ENCODE measurements around the gene ZNF598. TPM values are rescaled to one million over a fixed set of nuclear protein-coding genes. Genes with fewer than 3 reads are reported as not detected.

Gene ZNF598
- total RNA-seq, 1 experiment from 2014 or later = 72.4 TPM

- CTCF ChIA-PET = no interaction called here
- Mint-ChIP-seq H3K4me3 (ENCODE audit: low read depth, unreplicated experiment) (peak overlapping the region; percentile 8), H3K27ac (ENCODE audit: unreplicated experiment) (no peak overlapping the region), H3K9me3 (ENCODE audit: low read depth, unreplicated experiment) (no peaks in the 10 kb centered on the region), H3K27me3 (ENCODE audit: unreplicated experiment) (no peaks in the 10 kb centered on the region), H3K36me3 (ENCODE audit: insufficient read depth, unreplicated experiment) (peaks cover 67% of the 10 kb centered on the region), H3K4me1 (ENCODE audit: low read depth, unreplicated experiment) (peaks cover 15% of the 10 kb centered on the region)
- no peak for DNase-seq
- TF ChIP-seq, protein P1, sequence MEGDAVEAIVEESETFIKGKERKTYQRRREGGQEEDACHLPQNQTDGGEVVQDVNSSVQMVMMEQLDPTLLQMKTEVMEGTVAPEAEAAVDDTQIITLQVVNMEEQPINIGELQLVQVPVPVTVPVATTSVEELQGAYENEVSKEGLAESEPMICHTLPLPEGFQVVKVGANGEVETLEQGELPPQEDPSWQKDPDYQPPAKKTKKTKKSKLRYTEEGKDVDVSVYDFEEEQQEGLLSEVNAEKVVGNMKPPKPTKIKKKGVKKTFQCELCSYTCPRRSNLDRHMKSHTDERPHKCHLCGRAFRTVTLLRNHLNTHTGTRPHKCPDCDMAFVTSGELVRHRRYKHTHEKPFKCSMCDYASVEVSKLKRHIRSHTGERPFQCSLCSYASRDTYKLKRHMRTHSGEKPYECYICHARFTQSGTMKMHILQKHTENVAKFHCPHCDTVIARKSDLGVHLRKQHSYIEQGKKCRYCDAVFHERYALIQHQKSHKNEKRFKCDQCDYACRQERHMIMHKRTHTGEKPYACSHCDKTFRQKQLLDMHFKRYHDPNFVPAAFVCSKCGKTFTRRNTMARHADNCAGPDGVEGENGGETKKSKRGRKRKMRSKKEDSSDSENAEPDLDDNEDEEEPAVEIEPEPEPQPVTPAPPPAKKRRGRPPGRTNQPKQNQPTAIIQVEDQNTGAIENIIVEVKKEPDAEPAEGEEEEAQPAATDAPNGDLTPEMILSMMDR (IDR thresholded peaks at IDR 0.05; ENCODE audit: unreplicated experiment) = no peak
- intact Hi-C loops (cut with micrococcal nuclease; ENCODE audit: unreplicated experiment) = no loop called here
- TSS peak; percentile 8 for BruUV-seq (replicated peaks)
These were observed 35.2 kb downstream of the ZNF598 start for GRCh38 chr16:1974157-1975070.

DNA sequence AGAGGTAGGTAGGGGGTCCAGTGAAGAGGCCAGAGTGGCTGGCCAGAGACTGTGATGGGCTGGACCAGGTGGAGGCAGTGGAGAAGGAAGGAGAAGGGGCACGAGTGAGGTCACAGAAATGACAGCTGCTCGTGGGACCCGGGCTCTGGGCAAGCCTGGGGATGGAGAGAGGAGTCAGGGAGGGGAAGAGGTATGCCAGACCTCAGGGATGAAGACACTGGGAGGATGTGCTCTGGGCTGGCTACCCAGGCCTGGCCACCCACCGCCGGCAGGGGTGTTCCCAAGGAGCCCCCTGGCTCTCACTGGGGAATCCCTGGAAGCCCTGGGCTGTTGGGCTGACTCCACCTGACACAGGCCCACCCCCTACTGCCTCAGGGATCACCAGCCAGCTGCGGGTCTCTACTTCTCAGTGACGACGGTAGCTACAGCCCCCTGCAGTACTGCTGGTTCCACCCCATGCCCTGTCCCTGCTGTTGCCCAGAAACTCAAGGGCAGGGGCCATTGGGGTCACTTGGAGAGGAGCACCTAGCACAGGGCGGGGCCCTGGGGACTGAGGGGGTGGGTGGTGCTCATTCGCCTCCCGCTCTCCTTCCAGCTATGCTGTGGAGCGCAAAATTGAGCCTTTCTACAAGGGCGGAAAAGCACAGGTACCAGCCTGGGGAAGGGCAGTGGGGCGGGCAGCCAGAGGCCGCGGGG is 36.0 kb downstream of the ZNF598 start:
- no TSS peak for BruUV-seq (replicated peaks)
- Mint-ChIP-seq H3K27me3 (ENCODE audit: unreplicated experiment) (no peaks in the 10 kb centered on the region), H3K36me3 (ENCODE audit: insufficient read depth, unreplicated experiment) (peaks cover 62% of the 10 kb centered on the region), H3K4me3 (ENCODE audit: low read depth, unreplicated experiment) (peak overlapping the region; percentile 99), H3K4me1 (ENCODE audit: low read depth, unreplicated experiment) (peaks cover 15% of the 10 kb centered on the region), H3K27ac (ENCODE audit: unreplicated experiment) (peak overlapping the region; percentile 70), H3K9me3 (ENCODE audit: low read depth, unreplicated experiment) (no peaks in the 10 kb centered on the region)
- CTCF ChIA-PET = no interaction called here
- TF ChIP-seq, protein P1 (IDR thresholded peaks at IDR 0.05; ENCODE audit: unreplicated experiment) = no peak
- intact Hi-C loops (cut with micrococcal nuclease; ENCODE audit: unreplicated experiment) = no loop called here
- DNase-seq = no peak

DNA sequence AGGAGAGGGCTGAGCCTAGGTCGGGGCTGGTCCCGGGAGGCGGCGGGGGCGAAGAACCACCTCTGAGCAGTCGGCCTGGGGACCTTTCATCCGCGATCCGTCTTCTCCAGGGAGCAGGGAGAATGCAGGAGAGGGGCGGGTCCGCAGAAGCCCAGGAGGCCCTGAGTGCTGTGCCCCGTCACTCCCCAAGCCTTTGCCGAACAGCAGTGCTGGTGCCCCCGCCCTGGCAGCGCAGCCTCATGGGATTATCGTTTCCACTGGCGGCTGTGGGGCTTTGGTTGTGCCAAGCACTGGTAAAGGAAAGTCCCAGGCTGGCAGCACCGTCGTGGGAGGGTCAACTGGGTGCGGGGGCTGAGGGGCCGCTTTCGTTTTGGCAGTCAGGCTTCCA is 37.1 kb downstream of the ZNF598 start:
- Mint-ChIP-seq H3K4me1 (ENCODE audit: low read depth, unreplicated experiment) (peaks cover 15% of the 10 kb centered on the region), H3K27ac (ENCODE audit: unreplicated experiment) (peak overlapping the region; percentile 70), H3K9me3 (ENCODE audit: low read depth, unreplicated experiment) (no peaks in the 10 kb centered on the region), H3K27me3 (ENCODE audit: unreplicated experiment) (no peaks in the 10 kb centered on the region), H3K36me3 (ENCODE audit: insufficient read depth, unreplicated experiment) (peaks cover 52% of the 10 kb centered on the region), H3K4me3 (ENCODE audit: low read depth, unreplicated experiment) (peak overlapping the region; percentile 99)
- intact Hi-C loops (cut with micrococcal nuclease; ENCODE audit: unreplicated experiment) = no loop called here
- BruUV-seq (replicated peaks) = no TSS peak
- DNase-seq = no peak
- CTCF ChIA-PET = interaction anchor here (1.3 kb wide), 1 partner anchor 11 kb away, joined by 4 read pairs; the partner anchor contains the start of gene GFER
- TF ChIP-seq, protein P1 (IDR thresholded peaks at IDR 0.05; ENCODE audit: unreplicated experiment) = no peak

DNA sequence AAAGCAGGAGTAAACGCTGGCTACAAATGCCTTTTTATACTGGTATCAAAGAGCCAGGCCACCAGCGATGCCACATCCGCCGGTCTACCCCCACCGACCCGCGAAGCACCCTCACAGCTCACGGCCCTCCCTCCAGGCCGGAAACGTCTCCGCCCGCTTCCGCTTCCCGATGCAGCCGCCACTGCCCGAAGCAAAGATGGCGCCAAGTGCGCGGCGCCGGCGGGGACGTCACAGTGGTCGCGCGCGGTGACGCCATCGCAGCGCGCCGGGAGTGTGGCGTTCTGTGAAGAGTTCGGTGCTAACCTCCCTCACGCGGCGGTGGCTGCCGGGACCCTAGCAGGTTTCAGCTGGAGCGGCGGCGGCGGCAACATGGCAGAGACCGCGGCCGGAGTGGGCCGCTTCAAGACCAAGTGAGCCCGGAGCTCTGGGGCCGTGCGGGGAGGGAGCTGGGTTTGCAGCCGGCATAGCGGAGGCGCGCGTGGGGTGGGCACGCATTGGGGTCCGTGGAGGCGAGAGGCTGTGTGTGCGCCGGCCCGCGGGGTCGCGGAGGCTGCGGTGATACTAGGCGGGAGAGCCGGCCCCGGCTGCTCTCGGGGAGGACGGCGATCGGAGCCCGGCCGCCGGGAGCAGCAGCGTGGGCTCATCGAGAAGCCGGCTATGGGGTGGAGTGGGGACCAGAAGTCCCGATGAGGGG is 37.7 kb downstream of the ZNF598 start, which contains the start of gene TBL3:
TBL3 (plus strand) TSS at position 258 of the 694 bp plus-strand sequence; CDS start at position 370, 112 bp downstream.
- DNase-seq = peak; percentile 97
- Mint-ChIP-seq H3K4me1 (ENCODE audit: low read depth, unreplicated experiment) (peaks cover 15% of the 10 kb centered on the region), H3K9me3 (ENCODE audit: low read depth, unreplicated experiment) (no peaks in the 10 kb centered on the region), H3K27ac (ENCODE audit: unreplicated experiment) (peak within 1 kb of the TSS; percentile 70), H3K4me3 (ENCODE audit: low read depth, unreplicated experiment) (peak within 1 kb of the TSS; percentile 99), H3K36me3 (ENCODE audit: insufficient read depth, unreplicated experiment) (peaks cover 48% of the 10 kb centered on the region), H3K27me3 (ENCODE audit: unreplicated experiment) (no peaks in the 10 kb centered on the region)
- CTCF ChIA-PET = interaction anchor here (0.8 to 1.3 kb wide), 2 partner anchors 12 to 32 kb away, joined by 4 read pairs; partner anchors contain the start of gene GFER
- intact Hi-C loops (cut with micrococcal nuclease; ENCODE audit: unreplicated experiment) = no loop called here
- BruUV-seq (replicated peaks) = no TSS peak
- TF ChIP-seq, protein P1 (IDR thresholded peaks at IDR 0.05; ENCODE audit: unreplicated experiment) = no peak

All from Calu3 (cell line).